ENCODE measurements around the gene PAK5.

The PAK5 gene

DNA sequence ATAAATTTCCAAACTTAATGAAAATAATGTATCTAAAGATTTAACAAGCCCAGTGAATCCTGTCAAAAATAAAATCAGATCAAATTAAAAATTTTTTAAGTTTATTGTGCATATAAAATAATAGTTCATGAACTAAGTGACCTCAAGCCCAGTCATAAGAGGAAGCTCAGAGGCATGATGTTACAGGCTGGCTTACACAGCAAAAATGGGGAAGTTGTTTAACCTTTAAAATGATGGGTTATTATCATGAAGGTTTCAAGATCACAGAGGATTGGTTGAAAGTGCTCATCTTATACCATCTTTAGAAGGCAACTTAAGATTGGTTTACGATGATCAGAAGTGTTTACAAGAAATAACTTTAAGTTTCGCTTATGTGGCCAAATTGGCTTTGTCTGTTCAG lies 102.5 kb downstream of the PAK5 start:
- TF ChIP-seq POLR2A (IDR thresholded peaks at IDR 0.05; ENCODE audit: low read depth, low read length) (no peak), POLR2AphosphoS5 (IDR thresholded peaks at IDR 0.05; ENCODE audit: low read depth, low read length) (no peak), TAF1 (IDR thresholded peaks at IDR 0.05; ENCODE audit: borderline replicate concordance, low read depth, low read length) (no peak)
- FAIRE-seq = no peak
- no peak for DNase-seq (ENCODE audit: insufficient read length)

DNA sequence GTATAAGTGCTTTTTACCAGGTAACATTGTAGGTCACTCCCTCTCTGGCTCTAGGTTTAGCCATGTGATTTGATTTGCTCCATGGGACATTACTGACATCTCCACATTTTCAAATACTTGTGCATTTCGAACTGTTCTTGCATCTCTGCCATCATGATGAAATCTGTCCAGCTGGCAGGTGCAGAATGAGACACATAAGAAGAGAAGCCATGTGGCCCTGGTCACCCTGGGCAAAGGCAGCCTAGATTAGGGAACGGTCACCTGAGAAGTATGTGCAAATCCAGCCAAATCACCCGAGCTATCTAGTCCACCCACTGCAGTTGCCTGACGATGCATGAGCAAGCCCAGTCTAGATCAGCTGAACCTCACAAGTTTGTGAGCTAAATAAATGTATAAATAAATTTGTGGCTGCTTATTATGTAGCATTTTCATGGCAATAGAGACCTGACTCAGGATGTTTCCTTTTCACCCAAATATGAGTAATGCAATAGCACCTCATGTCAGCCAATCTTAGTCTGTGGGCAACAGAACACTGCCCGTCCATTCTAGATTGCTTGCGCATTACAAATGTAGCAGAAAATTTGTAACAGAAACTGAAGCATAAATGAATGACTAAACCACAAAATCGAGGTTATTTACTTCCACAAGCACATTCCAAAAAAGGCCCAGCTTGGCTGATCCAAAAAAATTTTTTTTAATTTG lies 115.2 kb downstream of the PAK5 start:
- DNase-seq (ENCODE audit: insufficient read length) (no peak), FAIRE-seq (no peak)
- no peak for TF ChIP-seq POLR2A (IDR thresholded peaks at IDR 0.05; ENCODE audit: low read depth, low read length)
- TF ChIP-seq POLR2AphosphoS5 (IDR thresholded peaks at IDR 0.05; ENCODE audit: low read depth, low read length) = no peak
- no peak for TF ChIP-seq TAF1 (IDR thresholded peaks at IDR 0.05; ENCODE audit: borderline replicate concordance, low read depth, low read length)

DNA sequence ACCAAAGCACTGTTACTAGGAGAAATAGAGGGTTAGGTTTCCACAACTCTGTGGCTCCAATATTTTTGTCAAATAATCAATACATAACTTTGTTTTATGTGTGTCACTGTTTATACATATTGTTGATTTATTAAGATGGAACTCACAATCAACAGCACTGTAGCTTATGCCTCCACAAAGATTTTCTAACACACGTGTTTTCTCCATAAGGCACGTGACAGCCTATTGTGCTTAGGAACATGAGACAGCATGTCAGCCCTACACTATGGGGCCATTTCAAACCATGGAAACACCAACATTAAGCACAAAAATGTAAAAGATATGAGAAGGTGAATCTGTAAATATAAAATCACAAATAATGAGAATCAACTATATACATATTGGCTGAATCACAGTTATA lies 127.0 kb downstream of the PAK5 start:
- no peak for TF ChIP-seq TAF1 (IDR thresholded peaks at IDR 0.05; ENCODE audit: borderline replicate concordance, low read depth, low read length)
- TF ChIP-seq POLR2AphosphoS5 (IDR thresholded peaks at IDR 0.05; ENCODE audit: low read depth, low read length) = no peak
- no peak for TF ChIP-seq POLR2A (IDR thresholded peaks at IDR 0.05; ENCODE audit: low read depth, low read length)
- no peak for DNase-seq (ENCODE audit: insufficient read length)
- no peak for FAIRE-seq

DNA sequence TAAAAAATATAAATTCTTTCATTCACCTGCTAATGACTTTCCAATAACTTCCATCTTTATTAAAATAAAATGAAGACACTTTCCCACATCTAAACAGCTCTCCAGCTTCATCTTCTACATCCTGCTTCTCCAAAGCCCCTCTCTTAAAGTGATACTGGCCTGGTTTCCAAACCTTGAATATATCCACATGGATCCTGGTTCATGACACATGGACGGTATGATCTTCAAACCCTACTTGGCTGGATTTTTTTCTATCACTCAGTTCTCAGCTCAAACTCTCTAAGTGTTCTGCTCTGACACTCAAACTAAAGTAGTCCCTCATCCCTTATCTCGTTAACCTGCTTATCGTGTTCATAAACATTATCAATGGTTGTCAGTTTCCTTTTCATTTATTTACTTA lies 128.2 kb downstream of the PAK5 start:
- TF ChIP-seq POLR2A (IDR thresholded peaks at IDR 0.05; ENCODE audit: low read depth, low read length) (no peak), TAF1 (IDR thresholded peaks at IDR 0.05; ENCODE audit: borderline replicate concordance, low read depth, low read length) (no peak)
- DNase-seq (ENCODE audit: insufficient read length) = no peak
- no peak for FAIRE-seq

DNA sequence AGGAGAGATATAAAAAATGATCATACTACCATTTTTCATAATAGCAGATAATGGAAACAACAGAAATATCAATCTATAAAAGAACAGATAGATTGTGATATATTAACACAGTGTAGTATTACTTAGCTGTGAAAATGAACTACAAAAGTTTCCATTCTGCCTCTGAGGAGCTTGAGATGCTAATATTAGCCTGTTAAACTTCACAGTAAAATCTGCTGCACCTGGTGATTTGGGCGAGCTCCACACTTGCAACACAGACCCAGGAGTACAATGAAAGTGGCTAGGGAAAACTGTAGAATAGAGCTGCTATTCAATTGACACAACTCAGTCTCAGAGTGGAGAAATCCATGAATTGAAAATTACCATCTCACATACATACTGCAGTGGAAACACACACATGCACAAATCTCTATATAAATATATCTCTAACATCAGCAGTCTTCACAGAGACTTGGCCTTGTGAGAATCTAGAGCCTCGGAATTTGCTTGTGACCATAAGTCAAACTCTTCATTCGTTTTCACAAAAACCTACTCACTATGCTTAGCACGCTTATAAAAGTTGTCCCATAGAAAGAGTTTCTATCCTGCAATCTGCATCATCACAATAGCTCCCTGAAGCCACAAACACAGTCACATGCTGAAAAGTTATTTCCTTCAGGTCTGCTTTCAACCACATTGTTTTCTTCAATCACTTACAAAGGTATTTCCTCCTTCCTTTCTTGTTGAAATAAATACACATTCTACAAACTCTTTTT lies 133.0 kb downstream of the PAK5 start:
- FAIRE-seq (no peak), DNase-seq (ENCODE audit: insufficient read length) (no peak)
- TF ChIP-seq POLR2AphosphoS5 (IDR thresholded peaks at IDR 0.05; ENCODE audit: low read depth, low read length) (no peak), TAF1 (IDR thresholded peaks at IDR 0.05; ENCODE audit: borderline replicate concordance, low read depth, low read length) (no peak), POLR2A (IDR thresholded peaks at IDR 0.05; ENCODE audit: low read depth, low read length) (no peak)

DNA sequence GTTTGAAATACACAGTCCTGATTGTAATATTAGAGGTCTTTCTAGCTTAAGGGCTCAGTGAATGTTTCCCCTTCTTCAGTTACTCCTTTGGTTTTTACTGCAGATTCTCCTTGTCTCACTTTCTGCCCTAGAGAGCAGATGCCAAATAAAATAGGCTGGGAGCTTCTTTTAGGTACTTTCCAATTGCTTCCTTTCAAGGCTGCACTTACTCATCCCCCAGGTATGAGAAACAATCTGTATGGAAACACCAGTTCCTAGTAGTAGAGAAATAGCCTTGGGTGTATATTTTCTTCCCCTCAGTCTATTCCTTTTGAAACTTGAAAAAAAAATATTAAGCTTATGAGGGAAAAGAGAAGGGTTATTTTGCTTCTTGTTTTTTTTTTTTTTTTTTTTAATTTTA lies 139.7 kb downstream of the PAK5 start:
- TF ChIP-seq POLR2AphosphoS5 (IDR thresholded peaks at IDR 0.05; ENCODE audit: low read depth, low read length) (no peak), TAF1 (IDR thresholded peaks at IDR 0.05; ENCODE audit: borderline replicate concordance, low read depth, low read length) (no peak), POLR2A (IDR thresholded peaks at IDR 0.05; ENCODE audit: low read depth, low read length) (no peak)
- DNase-seq (ENCODE audit: insufficient read length) (no peak), FAIRE-seq (no peak)

DNA sequence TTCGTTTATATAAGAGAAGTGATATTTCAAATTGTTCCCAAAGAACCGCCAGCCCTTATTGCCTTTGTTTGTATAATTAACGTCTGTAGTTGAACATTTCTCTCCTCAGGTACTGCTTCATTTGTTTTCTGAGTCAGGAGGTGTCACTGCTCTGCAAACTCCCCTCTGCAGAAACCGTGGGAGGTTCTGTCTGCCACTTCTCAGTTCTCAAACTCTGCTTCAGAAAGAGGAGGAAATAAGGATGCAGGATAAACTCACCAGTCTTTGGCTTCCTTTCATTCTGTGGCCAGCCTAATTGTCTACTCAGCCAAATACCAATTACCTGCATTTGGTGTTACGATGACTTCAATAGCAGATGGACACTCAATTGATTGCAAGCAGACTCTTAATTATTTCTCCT lies 149.8 kb downstream of the PAK5 start:
- FAIRE-seq (no peak), DNase-seq (ENCODE audit: insufficient read length) (no peak)
- TF ChIP-seq POLR2A (IDR thresholded peaks at IDR 0.05; ENCODE audit: low read depth, low read length) (no peak), POLR2AphosphoS5 (IDR thresholded peaks at IDR 0.05; ENCODE audit: low read depth, low read length) (no peak), TAF1 (IDR thresholded peaks at IDR 0.05; ENCODE audit: borderline replicate concordance, low read depth, low read length) (no peak)

DNA sequence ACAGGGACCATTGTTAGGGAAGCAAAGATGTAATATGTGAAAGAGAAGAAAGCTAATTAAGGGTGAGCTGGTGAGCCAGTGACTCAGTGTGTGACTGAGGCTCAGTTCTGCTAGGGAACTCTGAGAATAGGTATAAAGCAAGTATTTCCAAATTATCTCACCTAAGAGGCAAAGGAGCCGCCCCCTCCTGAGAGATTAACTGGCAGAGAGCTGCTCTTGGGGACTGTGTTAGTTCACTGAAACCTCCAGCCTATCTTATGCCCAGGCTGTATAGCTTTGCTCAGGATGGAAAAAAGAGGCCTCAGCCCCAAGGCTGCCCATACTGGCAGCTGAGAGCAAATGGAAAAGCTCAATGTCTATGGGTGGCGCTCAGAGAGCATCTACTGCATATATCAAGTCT lies 152.0 kb downstream of the PAK5 start:
- no peak for TF ChIP-seq TAF1 (IDR thresholded peaks at IDR 0.05; ENCODE audit: borderline replicate concordance, low read depth, low read length)
- TF ChIP-seq POLR2A (IDR thresholded peaks at IDR 0.05; ENCODE audit: low read depth, low read length) = no peak
- TF ChIP-seq POLR2AphosphoS5 (IDR thresholded peaks at IDR 0.05; ENCODE audit: low read depth, low read length) = no peak
- FAIRE-seq = no peak
- no peak for DNase-seq (ENCODE audit: insufficient read length)

DNA sequence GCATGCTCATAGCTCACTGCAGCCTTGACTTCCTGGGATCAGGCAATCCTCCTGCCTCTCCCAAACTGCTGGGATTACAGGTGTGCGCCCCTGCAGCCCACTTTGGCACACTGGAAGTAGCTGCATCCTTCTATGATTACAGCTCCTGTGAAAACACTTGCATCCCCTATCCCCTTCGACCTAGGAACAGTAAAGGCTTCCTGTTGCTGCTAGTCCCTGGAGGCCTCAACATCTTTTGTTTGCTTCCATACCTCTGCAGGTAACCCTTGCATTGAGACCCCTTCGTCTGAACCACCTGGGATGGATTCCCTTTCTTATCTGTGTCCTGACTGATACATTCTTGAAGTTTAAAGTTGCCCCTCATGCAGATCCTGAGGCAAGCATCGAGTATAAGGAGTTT lies 152.4 kb downstream of the PAK5 start:
- FAIRE-seq = no peak
- TF ChIP-seq TAF1 (IDR thresholded peaks at IDR 0.05; ENCODE audit: borderline replicate concordance, low read depth, low read length) (no peak), POLR2AphosphoS5 (IDR thresholded peaks at IDR 0.05; ENCODE audit: low read depth, low read length) (no peak), POLR2A (IDR thresholded peaks at IDR 0.05; ENCODE audit: low read depth, low read length) (no peak)
- DNase-seq (ENCODE audit: insufficient read length) = no peak

DNA sequence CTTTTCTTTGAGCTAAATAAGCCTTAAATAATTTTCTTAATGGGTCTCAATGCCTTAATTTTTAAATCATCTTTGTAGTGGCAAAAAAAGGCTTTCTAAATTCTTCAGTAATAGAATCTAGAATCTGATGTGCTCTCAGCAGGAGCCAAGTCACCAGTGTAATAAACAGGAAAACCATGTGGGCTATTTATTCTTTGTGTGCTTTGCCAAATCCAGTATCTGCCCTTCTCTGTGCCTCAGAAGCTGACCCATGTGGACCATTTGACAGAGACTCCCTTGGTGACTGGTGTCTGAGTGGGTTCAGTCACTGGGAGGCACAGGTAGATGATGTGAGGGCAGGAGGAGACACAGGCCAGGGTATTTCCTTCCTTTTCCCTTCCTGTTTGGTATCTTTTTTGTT lies 152.9 kb downstream of the PAK5 start:
- FAIRE-seq (no peak), DNase-seq (ENCODE audit: insufficient read length) (no peak)
- TF ChIP-seq TAF1 (IDR thresholded peaks at IDR 0.05; ENCODE audit: borderline replicate concordance, low read depth, low read length) (no peak), POLR2A (IDR thresholded peaks at IDR 0.05; ENCODE audit: low read depth, low read length) (no peak), POLR2AphosphoS5 (IDR thresholded peaks at IDR 0.05; ENCODE audit: low read depth, low read length) (no peak)

DNA sequence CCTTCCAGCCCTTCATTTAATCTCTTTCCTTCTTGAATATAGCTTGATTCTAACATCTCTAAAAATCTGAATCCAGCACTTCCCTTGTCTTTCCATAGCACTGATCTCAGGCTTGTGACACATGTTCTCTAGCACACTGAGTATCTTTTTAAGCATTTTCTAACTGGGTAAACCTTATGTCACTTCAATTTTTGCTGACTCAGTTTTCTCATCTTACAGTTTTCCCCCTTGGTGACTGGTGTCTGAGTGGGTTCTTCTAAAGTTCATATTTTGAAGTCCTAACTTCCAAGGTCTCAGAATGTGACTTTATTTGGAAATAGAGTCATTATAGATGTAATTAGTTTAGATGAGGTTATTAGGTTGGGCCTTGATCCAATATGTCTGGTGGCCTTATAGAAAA lies 153.9 kb downstream of the PAK5 start:
- DNase-seq (ENCODE audit: insufficient read length) (no peak), FAIRE-seq (no peak)
- TF ChIP-seq TAF1 (IDR thresholded peaks at IDR 0.05; ENCODE audit: borderline replicate concordance, low read depth, low read length) (no peak), POLR2AphosphoS5 (IDR thresholded peaks at IDR 0.05; ENCODE audit: low read depth, low read length) (no peak), POLR2A (IDR thresholded peaks at IDR 0.05; ENCODE audit: low read depth, low read length) (no peak)

DNA sequence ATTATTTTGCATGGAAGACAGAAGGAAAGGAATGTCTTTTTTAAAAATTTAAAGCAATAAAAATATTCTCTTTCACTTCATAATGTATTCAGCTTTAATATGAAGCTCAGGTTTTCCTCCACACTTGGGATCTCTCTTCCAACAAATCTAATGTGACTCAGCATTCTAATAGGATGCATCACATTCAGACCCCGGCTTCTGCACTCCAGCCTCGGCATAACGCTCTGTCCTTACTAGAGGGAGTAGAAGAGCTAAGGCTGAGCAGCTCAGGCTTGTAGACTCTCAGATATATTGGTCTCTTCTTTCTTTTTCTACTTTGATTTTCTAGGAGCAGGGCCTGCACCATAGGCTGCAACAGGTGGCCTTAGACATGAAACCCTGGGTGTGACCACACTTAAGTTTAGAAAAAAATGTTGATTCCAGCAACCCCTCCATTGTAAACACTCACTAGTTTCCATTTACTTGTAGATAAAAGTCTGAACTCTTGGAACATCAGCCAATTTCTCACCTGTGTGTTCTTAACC lies 161.7 kb downstream of the PAK5 start:
- TF ChIP-seq POLR2AphosphoS5 (IDR thresholded peaks at IDR 0.05; ENCODE audit: low read depth, low read length) (no peak), POLR2A (IDR thresholded peaks at IDR 0.05; ENCODE audit: low read depth, low read length) (no peak), TAF1 (IDR thresholded peaks at IDR 0.05; ENCODE audit: borderline replicate concordance, low read depth, low read length) (no peak)
- DNase-seq (ENCODE audit: insufficient read length) = no peak
- FAIRE-seq = no peak
